Islet precursor cell (in vitro differentiated cells): ENCODE measurements around the gene ZNF778.
"Not testable (repeated sequence)": the region's sequence is repeated elsewhere in the genome, so short reads cannot be mapped to it uniquely, and the experiment has no call there.

Source experiments
- DNase-seq: peaks from one replicate; pipeline ENCODE4 v3.0.0-alpha.2; 2018

ZNF778 gene

GRCh38 chr16:89183463-89183862, 34.0 kb upstream of the ZNF778 start:
- no peak for DNase-seq

- DNase-seq: no peak
These were observed 33.4 kb upstream of the ZNF778 start for GRCh38 chr16:89183975-89184676.

- no peak for DNase-seq
These were observed 32.9 kb upstream of the ZNF778 start for GRCh38 chr16:89184677-89184932.

- no peak for DNase-seq
These were observed 32.3 kb upstream of the ZNF778 start for GRCh38 chr16:89184933-89185794.

GRCh38 chr16:89185887-89186592, 31.5 kb upstream of the ZNF778 start:
- DNase-seq: not testable (repeated sequence)

- DNase-seq: not testable (repeated sequence)
These were observed 30.9 kb upstream of the ZNF778 start for GRCh38 chr16:89186593-89187031.

GRCh38 chr16:89187032-89187769, 30.3 kb upstream of the ZNF778 start:
- DNase-seq: no peak

- no peak for DNase-seq
These were observed 29.6 kb upstream of the ZNF778 start for GRCh38 chr16:89187770-89188392.

- DNase-seq: not testable (repeated sequence)
These were observed 28.8 kb upstream of the ZNF778 start for GRCh38 chr16:89188471-89189357.

- no peak for DNase-seq
These were observed 28.0 kb upstream of the ZNF778 start for GRCh38 chr16:89189358-89190025.

- peak; percentile 53 for DNase-seq
These were observed 27.1 kb upstream of the ZNF778 start for GRCh38 chr16:89190150-89190958.

GRCh38 chr16:89191033-89191900, 26.2 kb upstream of the ZNF778 start:
- peak; percentile 52 for DNase-seq

GRCh38 chr16:89191901-89192185, 25.7 kb upstream of the ZNF778 start:
- DNase-seq: no peak

GRCh38 chr16:89192186-89192955, 25.1 kb upstream of the ZNF778 start:
- DNase-seq: peak; percentile 78

GRCh38 chr16:89192956-89193575, 24.4 kb upstream of the ZNF778 start:
- peak; percentile 76 for DNase-seq

GRCh38 chr16:89193576-89194293, 23.8 kb upstream of the ZNF778 start:
- DNase-seq: no peak
